Measurements from ENCODE around the gene NT5C1B. TPM values are rescaled to one million over a fixed set of nuclear protein-coding genes. Genes with fewer than 3 reads are reported as not detected.

The NT5C1B gene
- total RNA-seq, 1 experiment from 2014 or later, result not detected

DNA sequence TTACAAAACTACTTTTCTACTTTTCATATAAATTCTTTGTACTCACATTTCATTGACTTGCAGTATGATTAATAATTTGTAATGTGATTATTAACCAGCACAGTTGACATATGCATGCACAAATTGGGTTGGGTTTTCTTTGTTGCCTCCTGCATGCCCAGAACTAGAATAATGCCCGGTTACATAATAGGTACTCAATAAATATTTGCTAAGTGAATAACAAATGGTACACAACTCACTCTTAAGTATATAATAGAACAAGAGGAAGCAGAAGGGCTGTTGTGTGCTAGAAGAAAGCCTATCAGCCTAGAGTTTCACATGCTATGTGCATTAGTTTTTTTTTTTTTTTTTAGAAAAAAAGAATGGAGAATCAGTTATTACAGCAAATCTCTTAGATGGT is 38.2 kb downstream of the NT5C1B start:
- DNase-seq (ENCODE audit: low spot score), result no peak

GRCh38 chr2:18550433-18550832 is 38.9 kb downstream of the NT5C1B start:
- no peak for DNase-seq (ENCODE audit: low spot score)

DNA sequence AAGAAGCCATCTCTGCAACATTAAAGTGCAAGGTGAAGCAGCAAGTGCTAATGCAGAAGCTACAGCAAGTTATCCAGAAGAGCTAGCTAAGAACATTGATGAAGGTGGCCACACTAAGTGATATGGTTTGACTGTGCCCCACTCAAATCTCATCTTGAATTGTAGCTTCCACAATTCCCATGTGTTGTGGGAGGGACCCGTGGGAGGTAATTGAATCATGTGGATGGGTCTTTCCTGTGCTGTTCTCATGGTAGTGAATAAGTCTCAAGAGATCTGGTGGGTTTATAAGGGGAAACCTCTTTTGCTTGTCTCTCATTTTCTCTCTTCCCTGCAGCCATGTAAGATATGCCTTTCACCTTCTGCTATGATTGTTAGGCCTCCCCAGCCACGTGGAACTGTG is 40.3 kb downstream of the NT5C1B start:
- DNase-seq (ENCODE audit: low spot score), result no peak

DNA sequence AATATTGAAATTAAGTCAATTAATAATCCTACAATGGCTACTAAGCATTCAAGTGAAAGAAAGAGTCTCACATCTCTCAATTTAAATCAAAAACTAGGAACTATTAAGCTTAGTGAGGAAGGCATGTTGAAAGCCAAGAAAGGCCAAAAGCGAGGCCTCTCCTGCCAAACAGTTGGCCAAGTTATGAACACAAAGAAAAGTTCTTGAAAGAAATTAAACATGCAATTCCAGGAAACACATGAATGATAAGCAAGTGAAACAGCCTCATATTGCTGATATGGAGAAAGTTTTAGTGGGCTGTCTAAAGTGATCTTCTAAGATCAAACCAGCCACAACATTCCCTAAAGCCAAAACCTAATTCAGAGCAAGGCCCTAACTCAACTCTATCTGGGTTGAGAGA is 40.7 kb downstream of the NT5C1B start:
- no peak for DNase-seq (ENCODE audit: low spot score)

DNA sequence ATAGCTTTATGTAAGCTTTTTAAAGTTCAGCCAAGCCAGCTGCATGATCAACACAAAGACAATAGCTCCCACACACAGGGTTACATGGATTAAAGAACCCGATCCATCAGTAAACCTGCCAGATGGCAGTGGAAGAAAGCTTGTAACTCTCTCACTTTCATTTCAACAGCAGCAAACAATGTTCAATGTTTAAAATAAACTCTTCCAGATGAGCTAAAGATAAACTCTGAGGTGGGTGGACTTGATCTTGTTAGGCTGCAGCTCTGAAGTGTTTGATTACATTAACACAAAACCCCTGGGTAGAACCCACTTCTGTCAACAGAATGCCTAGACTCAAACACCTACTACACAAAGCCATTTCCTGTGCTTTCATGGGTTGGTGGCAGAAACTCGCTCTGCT is 42.8 kb downstream of the NT5C1B start:
- DNase-seq (ENCODE audit: low spot score), result peak; percentile 11

- DNase-seq (ENCODE audit: low spot score), result no peak
Measured at GRCh38 chr2:18545384-18545783, 44.0 kb downstream of the NT5C1B start.

GRCh38 chr2:18544171-18544570 is 45.2 kb downstream of the NT5C1B start:
- DNase-seq (ENCODE audit: low spot score), result no peak

DNA sequence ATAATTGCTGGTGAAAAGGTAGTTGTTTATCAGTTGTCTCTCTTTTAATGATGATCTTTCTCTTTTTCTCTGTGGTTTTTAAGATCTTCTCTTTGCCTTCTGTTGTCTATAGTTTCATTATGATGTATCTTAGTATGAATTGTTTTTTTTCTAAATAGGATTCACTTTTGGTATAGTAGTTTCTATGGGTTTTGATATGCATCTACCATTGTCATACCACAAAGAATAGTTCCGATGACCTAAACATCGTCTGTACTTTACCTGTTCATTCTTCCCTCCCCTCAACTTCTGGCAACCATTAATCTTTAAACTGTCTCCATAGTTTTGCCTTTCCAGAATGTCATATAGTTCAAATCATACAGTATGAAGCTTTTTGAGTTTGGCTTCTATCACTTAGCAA is 48.5 kb downstream of the NT5C1B start:
- DNase-seq (ENCODE audit: low spot score), result no peak

- no peak for DNase-seq (ENCODE audit: low spot score)
Measured at GRCh38 chr2:18536697-18537096, 52.7 kb downstream of the NT5C1B start.

DNA sequence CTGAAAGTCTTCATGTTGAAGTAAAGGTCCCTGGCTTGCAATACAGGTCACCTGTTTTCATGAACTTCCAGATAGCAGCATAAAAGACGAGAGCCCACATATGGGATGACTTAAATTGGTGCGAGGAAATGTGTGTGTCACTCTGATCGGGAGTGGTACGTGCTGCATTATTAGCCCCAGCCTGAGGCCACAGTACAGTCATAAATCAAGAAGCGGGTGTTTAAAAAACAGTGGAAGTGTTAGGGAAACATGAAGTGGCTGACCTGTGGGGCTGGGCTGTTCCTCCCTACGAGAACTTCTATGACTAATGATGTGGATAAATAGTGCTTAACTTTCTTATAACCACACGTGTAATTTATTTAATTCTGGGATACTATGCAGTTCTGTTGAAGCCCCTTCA is 53.3 kb downstream of the NT5C1B start:
- DNase-seq (ENCODE audit: low spot score), result no peak

DNA sequence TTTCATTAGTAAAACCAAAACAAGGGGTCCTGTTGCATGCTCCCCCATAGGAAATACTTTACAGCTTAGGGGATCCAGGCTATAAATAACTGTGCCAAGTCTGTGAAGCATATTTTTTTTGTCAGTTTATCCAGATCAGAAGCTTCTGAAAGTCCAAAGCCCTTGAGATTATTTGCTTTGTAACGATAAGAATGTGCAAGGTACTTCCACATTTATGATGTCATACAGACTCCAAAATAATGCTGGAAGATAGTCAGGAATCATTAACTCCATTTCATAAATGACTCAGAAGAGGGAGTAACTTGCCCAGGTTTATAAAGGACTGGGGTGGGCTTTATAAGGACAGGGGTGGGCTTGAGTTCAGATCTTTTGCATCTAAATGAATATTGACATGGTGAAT is 58.2 kb downstream of the NT5C1B start:
- DNase-seq (ENCODE audit: low spot score), result no peak

- no peak for DNase-seq (ENCODE audit: low spot score)
Measured at GRCh38 chr2:18527822-18528221, 61.5 kb downstream of the NT5C1B start.

GRCh38 chr2:18527326-18527725 is 62.0 kb downstream of the NT5C1B start:
- no peak for DNase-seq (ENCODE audit: low spot score)

GRCh38 chr2:18526429-18526828 is 62.9 kb downstream of the NT5C1B start:
- no peak for DNase-seq (ENCODE audit: low spot score)

- DNase-seq (ENCODE audit: low spot score), result no peak
Measured at GRCh38 chr2:18525852-18526251, 63.5 kb downstream of the NT5C1B start.

- DNase-seq (ENCODE audit: low spot score), result no peak
Measured at GRCh38 chr2:18525236-18525635, 64.1 kb downstream of the NT5C1B start.

DNA sequence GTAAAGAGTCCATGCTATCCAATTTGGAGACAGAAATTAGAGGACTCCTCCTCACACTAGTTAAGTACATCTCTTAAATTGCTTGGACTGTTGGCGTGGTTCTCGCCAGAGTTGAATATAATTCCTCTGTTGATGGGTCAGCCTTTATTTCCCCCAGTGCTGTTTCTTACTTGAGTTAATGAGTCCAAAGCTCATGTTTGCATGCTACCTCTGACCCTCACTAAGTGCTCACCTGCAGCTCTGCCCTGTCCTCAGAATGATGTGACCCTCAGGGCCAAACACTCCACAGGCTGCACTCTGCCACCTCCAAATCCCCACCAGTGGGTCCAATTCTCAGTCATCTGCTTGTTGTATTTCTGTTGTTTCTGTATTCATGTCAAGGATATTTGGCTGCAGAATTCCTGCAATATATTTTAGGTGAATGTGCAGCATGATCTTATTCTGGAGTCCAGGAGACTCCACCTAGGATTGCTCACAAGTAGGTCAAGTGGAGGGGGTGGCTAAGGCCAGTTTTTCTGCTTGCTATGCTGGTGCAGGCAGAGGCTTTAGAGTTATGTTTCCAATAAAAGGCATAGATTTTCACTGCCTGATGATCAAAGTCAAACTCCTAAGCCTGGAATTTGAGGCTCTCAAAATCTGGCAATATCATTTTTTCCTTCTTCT is 66.8 kb downstream of the NT5C1B start:
- DNase-seq (ENCODE audit: low spot score), result no peak

DNA sequence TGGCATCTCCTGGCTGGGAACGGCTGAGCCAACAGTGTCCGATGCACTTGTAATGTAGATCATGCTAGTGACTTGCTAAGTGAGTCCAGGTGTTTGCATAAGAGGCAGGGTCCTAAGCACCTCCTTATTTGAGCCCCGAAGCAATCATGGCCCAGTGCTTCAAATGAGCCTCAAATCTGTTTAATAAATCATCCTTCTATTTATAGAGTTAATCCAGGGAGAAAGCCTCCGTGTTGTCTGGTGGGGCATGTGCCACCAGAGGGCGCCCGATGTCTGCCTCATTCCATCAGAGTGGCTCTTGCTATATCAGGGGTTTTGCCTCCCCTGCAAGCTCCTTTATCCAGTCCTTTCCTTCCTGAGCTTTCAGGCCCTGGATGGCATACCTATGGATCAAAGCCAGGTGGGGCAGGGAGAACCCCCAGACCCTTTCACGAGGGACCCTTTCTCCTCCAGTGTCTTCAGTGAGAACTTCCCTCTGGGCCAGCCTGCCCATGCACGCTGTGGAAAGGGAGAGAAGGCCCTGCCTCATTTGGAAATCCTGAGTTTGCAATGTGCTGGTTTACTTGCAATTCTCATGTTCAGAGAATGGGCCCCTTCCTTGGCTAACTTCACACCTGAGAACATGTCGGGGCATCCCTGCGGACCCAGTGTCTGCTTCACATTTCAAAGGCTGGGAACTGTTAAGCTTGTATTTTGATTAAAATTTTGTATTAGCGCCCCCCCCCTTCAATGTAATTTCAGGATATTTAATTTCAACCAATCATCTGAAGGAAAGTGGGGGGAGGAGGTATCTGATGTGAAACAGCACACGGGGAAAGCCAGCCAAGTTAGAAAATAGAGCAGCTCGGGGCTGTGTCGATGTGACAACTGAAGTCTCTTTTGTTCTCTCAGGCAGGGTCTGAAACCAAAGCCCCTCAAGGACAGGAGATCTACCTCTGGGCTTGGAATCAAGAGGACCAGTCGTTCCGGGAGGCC is 68.6 kb downstream of the NT5C1B start:
- peak; percentile 61 for DNase-seq (ENCODE audit: low spot score)

GRCh38 chr2:18519914-18520450 is 69.4 kb downstream of the NT5C1B start:
- DNase-seq (ENCODE audit: low spot score), result no peak

DNA sequence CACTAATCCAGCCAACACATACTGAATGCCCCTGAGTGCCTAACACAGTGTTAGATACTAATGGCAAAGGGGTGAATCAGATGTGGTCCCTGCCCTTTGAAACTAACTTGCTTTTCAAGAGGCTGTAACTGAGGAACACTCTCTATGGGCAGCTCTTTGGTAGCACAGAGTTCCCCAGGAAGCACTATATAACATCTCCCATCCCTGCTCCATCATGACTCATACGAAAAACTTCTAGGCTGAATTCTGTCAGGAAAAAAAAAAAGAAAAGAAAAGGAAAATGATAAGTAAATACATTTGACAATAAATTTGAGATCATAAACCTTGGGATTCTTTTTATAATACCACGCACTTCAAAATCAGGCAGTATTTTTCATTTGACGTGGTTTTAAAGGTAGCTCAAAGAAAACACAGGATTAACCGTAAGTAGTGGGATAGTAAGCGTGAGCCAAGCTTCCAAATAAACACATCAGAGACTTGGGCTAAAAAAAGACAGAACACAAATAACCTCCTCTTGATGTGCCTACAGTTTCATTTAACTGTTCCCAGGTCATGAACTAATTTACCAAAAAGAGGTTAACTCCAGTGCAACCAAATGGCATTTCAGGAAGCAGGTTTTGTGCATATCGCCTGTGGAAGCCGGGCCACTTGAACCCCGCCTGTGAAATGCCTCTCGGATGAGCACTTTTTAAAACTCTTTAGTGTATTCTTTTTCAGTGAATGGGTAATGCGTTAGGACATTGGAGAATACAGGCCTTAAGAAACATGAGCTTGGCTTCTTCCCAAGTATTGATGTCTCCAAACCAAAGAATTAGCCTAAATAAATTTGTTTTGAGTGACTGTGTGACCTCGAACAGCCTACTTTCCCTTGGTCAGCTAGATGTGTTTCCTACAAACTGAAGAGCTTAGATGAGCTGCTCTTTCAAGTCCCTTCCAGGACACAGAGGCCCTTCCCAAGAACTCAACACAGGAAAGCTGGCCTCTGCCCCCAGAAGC is 71.0 kb downstream of the NT5C1B start:
- peak; percentile 19 for DNase-seq (ENCODE audit: low spot score)

DNA sequence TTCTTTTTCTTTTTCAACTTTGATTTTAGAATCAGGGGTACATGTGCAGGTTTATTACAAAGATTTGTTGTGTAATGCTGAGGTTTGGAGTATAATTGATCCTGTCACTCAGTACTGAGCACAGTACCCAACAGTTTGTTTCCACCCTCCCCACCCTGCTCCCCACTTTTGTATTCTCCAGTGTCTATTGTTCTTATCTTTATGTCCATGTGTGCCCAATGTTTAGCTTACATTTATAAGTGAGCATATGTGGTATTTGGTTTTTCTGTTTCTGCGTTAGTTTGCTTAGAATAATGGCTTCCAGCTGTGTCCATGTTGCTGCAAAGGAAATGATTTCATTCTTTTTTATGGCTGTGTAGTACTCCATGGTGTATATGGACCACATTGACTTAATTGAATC is 72.0 kb downstream of the NT5C1B start:
- DNase-seq (ENCODE audit: low spot score), result no peak

- DNase-seq (ENCODE audit: low spot score), result peak; percentile 65
Measured at GRCh38 chr2:18516112-18516511, 73.3 kb downstream of the NT5C1B start.
